ENCODE data around the gene PAH. TPM values are rescaled to one million over a fixed set of nuclear protein-coding genes. Genes with fewer than 3 reads are reported as not detected.
"Not testable (repeated sequence)": the region's sequence is repeated elsewhere in the genome, so short reads cannot be mapped to it uniquely, and the experiment has no call there.

PAH gene
- total and polyA plus RNA-seq, 12 donors: 1.7 to 92.5 (median 8.6) TPM

DNA sequence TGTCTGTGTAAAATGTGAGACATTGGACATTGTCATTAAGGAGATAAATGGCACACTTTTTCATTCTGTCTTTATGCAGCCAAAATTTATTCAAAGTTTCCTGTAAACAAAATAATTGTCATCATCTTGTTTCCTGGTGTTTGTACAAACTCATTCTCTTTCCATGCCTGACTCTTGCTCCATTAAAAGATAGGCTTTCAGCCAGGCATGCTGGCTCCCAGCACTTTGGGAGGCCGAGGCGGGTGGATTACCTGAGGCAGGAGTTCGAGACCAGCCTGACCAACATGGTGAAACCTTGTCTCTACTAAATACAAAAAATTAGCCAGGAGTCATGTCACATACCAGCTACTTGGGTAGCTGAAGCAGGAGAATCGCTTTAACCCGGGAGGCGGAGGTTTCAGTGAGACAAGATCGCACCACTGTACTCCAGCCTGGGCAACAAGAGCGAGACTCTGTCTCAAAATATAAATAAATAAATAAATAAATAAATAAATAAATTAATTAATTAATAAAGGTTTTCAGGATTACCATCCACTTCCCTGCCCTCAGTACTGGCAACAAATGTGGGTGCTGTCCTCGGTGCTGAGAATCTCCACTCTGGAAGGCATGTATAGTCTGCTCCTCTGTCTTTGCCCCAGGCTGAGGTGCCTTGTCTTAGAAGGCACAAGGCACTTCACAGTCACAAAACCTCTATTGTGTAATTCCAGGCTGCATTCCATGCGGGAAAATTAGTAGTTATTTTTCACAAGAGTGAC is 83.2 kb downstream of the PAH start:
- WGBS, 4 donors: 65 to 78% (median 76%) methylated on average over 10 of the region's 10 CpGs

DNA sequence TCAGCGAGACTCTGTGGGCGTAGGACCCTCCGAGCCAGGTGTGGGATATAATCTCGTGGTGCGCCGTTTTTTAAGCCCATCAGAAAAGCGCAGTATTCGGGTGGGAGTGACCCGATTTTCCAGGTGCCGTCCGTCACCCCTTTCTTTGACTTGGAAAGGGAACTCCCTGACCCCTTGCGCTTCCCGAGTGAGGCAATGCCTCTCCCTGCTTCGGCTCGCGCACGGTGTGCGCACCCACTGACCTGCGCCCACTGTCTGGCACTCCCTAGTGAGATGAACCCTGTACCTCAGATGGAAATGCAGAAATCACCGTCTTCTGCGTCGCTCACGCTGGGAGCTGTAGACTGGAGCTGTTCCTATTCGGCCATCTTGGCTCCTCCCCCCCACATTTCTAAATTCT is 84.2 kb downstream of the PAH start:
- H3K27me3 ChIP-seq; H3K4me3 ChIP-seq; H3K4me1 ChIP-seq (replicated peaks in 1 of 2); H3K9me3 ChIP-seq (replicated peaks in 1 of 3); H3K27ac ChIP-seq; intact Hi-C loops (cut with DNase I); H3K36me3 ChIP-seq (replicated peaks in 1 of 2); DNase-seq: not testable (repeated sequence)
- 71 to 82% (median 78%) methylated on average over 20 to 24 of the region's 24 CpGs for WGBS, 4 donors

More for the DNA sequence above, 83.2 kb downstream of the PAH start:
- Histone ChIP-seq H3K36me3 (replicated peaks in 1 of 2) (no peaks in the 10 kb centered on the region), H3K4me3 (no peak overlapping the region), H3K27ac (no peak overlapping the region), H3K9me3 (replicated peaks in 1 of 3) (no peaks in the 10 kb centered on the region), H3K27me3 (no peaks in the 10 kb centered on the region), H3K4me1 (replicated peaks in 1 of 2) (no peaks in the 10 kb centered on the region)
- no peak for TF ChIP-seq POLR2A (IDR thresholded peaks at IDR 0.05)
- TF ChIP-seq, protein P1, sequence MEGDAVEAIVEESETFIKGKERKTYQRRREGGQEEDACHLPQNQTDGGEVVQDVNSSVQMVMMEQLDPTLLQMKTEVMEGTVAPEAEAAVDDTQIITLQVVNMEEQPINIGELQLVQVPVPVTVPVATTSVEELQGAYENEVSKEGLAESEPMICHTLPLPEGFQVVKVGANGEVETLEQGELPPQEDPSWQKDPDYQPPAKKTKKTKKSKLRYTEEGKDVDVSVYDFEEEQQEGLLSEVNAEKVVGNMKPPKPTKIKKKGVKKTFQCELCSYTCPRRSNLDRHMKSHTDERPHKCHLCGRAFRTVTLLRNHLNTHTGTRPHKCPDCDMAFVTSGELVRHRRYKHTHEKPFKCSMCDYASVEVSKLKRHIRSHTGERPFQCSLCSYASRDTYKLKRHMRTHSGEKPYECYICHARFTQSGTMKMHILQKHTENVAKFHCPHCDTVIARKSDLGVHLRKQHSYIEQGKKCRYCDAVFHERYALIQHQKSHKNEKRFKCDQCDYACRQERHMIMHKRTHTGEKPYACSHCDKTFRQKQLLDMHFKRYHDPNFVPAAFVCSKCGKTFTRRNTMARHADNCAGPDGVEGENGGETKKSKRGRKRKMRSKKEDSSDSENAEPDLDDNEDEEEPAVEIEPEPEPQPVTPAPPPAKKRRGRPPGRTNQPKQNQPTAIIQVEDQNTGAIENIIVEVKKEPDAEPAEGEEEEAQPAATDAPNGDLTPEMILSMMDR (IDR thresholded peaks at IDR 0.05): no peak
- peak in 3 of 7 donors; percentile 11 to 24 (median 22) for DNase-seq
- intact Hi-C loops (cut with DNase I): no loop called here

DNA sequence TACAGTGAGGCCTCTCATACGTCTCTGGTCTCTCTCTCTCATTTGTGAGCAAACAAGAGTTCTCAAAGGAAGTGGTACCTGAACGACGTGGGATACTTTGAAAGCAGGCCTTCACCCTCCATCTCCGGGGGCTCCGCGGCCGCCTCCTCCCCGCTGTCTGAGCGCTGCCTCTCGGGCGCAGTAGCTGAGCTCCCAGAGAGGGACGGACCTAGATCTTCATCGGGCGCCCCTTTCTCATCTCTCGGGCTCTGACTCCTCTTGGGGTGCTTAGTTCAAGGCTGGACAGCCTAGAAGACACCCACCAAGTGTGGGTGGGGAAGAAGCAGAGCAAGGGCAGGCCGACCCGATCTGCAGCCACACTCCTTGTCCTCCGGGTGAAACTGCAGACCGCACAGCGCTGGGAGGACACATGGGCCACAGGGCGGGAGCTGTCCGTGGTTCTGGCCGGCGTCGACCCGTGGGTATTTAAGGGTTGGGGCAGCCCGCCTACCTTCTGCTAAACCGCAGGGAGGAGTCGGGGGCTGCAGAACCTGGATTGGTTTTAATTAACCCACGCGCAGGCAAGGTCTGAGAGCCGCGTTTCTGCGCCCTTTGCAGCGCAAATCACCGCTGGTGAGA is 92.7 kb downstream of the PAH start:
- no peak for TF ChIP-seq POLR2A (IDR thresholded peaks at IDR 0.05)
- TF ChIP-seq, protein P1 (IDR thresholded peaks at IDR 0.05): no peak
- Histone ChIP-seq H3K27ac (no peak overlapping the region), H3K36me3 (replicated peaks in 1 of 2) (no peaks in the 10 kb centered on the region), H3K4me3 (no peak overlapping the region), H3K9me3 (replicated peaks in 1 of 3) (no peaks in the 10 kb centered on the region), H3K4me1 (replicated peaks in 1 of 2) (no peaks in the 10 kb centered on the region), H3K27me3 (no peaks in the 10 kb centered on the region)
- intact Hi-C loops (cut with DNase I): no loop called here
- peak in 6 of 7 donors; percentile 31 to 58 (median 46) for DNase-seq
- 4 to 8% (median 6%) methylated on average over 17 to 36 of the region's 36 CpGs for WGBS, 4 donors

DNA sequence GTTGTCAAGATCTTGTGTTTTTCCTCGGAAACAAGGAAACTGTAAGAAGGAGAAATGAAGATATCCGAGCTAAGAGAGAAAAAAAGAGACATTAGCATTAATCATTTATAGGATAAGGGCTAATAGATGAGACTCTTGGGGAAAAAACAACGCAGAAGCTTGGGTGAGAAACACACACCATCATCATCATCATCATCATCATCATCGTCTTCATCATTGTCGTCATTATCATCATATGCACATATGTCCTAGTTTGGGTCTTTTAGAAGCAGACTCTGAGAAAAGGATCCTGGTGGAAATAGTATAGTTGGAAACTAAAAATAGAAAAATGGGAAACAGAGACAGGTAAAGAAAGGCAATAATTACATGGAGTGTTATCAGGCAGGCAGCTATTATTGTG is 95.9 kb downstream of the PAH start:
- Histone ChIP-seq H3K4me3 (no peak overlapping the region), H3K27ac (no peak overlapping the region), H3K36me3 (replicated peaks in 1 of 2) (no peaks in the 10 kb centered on the region), H3K9me3 (replicated peaks in 1 of 3) (no peaks in the 10 kb centered on the region), H3K27me3 (no peaks in the 10 kb centered on the region), H3K4me1 (replicated peaks in 1 of 2) (peaks cover 0 to 3% of the 10 kb centered on the region in 2 donors)
- TF ChIP-seq, protein P1 (IDR thresholded peaks at IDR 0.05): no peak
- no peak for TF ChIP-seq POLR2A (IDR thresholded peaks at IDR 0.05)
- 61 to 74% (median 70%) methylated on average over 5 of the region's 5 CpGs for WGBS, 4 donors
- intact Hi-C loops (cut with DNase I): no loop called here
- DNase-seq: no peak

Data from adrenal gland (tissue), 12 donors.